Vagina (tissue), 2 donors: ENCODE data around the gene PCDHB14. TPM values are rescaled to one million over a fixed set of nuclear protein-coding genes. Genes with fewer than 3 reads are reported as not detected.

Experiments used
- DNase-seq, 2 donors: peaks; one replicate each; pipeline ENCODE4 v3.0.0-alpha.2; 2017; ENCODE audit errors: extremely low spot score in 2 of 2
- H3K27ac ChIP-seq: fragments of 200-600 bp; sonication (generic); one replicate; pipeline ENCODE4 v1.5.1; 2019
- H3K27me3 ChIP-seq: fragments of 200-600 bp; sonication (generic); one replicate; pipeline ENCODE4 v1.5.1; 2019
- H3K36me3 ChIP-seq, 2 donors: fragments of 200-600 bp; sonication (generic); one replicate each; pipeline ENCODE4 v1.5.1; 2017 to 2019
- H3K4me1 ChIP-seq: fragments of 200-600 bp; sonication (generic); one replicate; pipeline ENCODE4 v1.5.1; 2019
- H3K4me3 ChIP-seq, 2 donors: fragments of 200-600 bp; sonication (generic); 1 replicate in 1 of 2; 2 replicates in 1 of 2; pipeline ENCODE4 v1.5.1; 2016 to 2019
- H3K9me3 ChIP-seq: fragments of 200-600 bp; sonication (generic); one replicate; pipeline ENCODE4 v1.5.1; 2019
- POLR2A ChIP-seq, 2 donors: fragments of 450-650 bp; IDR thresholded peaks; one replicate each; pipeline ENCODE4 v1.6.1; 2017; ENCODE audit warnings: antibody characterized with exemption in 2 of 2, mild to moderate bottlenecking in 2 of 2, moderate library complexity in 2 of 2
- POLR2AphosphoS5 ChIP-seq, 2 donors: sonication (generic); formaldehyde crosslinking; IDR thresholded peaks; one replicate each; pipeline ENCODE4 v1.9.0; 2017; ENCODE audit warnings: antibody characterized with exemption in 2 of 2, mild to moderate bottlenecking in 2 of 2, low read depth in 1 of 2; ENCODE audit not compliant: insufficient read depth in 1 of 2
- intact Hi-C: fragments of 100-400 bp; cut with DNase I; formaldehyde crosslinking; loops from one replicate; pipeline ENCODE4 v1.15.1; 2023
- total RNA-seq: library from RNA; depleted of rRNA; stranded (reverse); fragments of >200 nt; gene quantifications from one replicate; pipeline ENCODE4 v1.2.3, GENCODE V29; 2016
- TF ChIP-seq, protein P1 (sequence below), 3 experiments: fragments of 450-650 bp in 2 of 3; fragments of 200-600 bp in 1 of 3; sonication (generic) in 1 of 3; IDR thresholded peaks; one replicate each; pipeline ENCODE4 v1.5.1; 2017 to 2019; ENCODE audit warnings: antibody characterized with exemption in 3 of 3, mild to moderate bottlenecking in 2 of 3, moderate library complexity in 2 of 3

Gene PCDHB14
- total RNA-seq, 1 donor from 2014 or later, result 4.2 TPM

DNA sequence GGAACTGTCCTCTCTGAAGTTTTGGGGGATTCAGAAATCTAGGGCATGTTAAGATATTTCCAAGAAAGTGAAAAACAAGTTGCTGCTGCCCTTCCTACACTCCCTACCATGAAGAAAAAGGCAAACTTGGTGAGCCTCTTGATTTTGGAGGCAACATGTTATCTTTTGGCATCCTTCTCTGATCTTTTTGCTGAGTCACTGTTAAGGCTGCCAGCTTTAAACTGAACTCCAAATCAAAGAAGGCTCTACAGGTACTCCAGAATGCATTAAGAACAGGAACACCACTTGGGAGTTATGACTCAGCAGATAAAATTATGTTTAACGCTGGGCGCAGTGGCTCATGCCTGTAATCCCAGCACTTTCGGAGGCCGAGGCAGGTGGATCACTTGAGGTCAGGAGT lies 46.1 kb downstream of the PCDHB14 start:
- Histone ChIP-seq H3K4me3 (no peak overlapping the region), H3K36me3 (peaks cover 0 to 15% of the 10 kb centered on the region in 2 donors), H3K27ac (no peak overlapping the region), H3K27me3 (no peaks in the 10 kb centered on the region), H3K4me1 (no peaks in the 10 kb centered on the region), H3K9me3 (peaks cover 69% of the 10 kb centered on the region)
- intact Hi-C loops, result no loop called here
- TF ChIP-seq POLR2A (IDR thresholded peaks at IDR 0.05) (no peak), POLR2AphosphoS5 (IDR thresholded peaks at IDR 0.05; ENCODE audit: insufficient read depth in 1 of 2, low read depth in 1 of 2) (no peak)
- TF ChIP-seq, protein P1, sequence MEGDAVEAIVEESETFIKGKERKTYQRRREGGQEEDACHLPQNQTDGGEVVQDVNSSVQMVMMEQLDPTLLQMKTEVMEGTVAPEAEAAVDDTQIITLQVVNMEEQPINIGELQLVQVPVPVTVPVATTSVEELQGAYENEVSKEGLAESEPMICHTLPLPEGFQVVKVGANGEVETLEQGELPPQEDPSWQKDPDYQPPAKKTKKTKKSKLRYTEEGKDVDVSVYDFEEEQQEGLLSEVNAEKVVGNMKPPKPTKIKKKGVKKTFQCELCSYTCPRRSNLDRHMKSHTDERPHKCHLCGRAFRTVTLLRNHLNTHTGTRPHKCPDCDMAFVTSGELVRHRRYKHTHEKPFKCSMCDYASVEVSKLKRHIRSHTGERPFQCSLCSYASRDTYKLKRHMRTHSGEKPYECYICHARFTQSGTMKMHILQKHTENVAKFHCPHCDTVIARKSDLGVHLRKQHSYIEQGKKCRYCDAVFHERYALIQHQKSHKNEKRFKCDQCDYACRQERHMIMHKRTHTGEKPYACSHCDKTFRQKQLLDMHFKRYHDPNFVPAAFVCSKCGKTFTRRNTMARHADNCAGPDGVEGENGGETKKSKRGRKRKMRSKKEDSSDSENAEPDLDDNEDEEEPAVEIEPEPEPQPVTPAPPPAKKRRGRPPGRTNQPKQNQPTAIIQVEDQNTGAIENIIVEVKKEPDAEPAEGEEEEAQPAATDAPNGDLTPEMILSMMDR (IDR thresholded peaks at IDR 0.05), result no peak
- no peak for DNase-seq

DNA sequence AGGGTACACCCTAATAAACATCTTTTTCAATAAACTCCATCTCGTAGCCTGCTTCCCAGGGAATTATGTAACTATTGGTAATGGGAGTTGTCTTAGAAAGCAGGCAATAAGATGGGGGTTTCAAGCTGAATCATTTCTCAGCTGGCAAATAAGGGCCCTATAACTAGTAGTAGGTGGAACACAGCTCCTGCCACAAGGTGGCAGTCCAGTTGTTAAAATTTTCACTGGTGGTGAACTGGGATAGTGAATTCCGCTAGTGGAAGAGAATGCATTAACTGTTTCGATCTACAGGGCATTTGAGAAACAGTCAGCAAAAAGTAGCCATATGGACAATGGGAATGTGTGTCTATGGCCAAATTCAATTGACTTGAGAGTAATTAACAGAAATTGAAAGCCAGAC lies 49.8 kb downstream of the PCDHB14 start:
- Histone ChIP-seq H3K4me3 (no peak overlapping the region), H3K4me1 (no peaks in the 10 kb centered on the region), H3K36me3 (no peaks in the 10 kb centered on the region), H3K27me3 (no peaks in the 10 kb centered on the region), H3K9me3 (peaks cover 43% of the 10 kb centered on the region), H3K27ac (no peak overlapping the region)
- DNase-seq, result no peak
- intact Hi-C loops, result no loop called here
- TF ChIP-seq POLR2A (IDR thresholded peaks at IDR 0.05) (no peak), POLR2AphosphoS5 (IDR thresholded peaks at IDR 0.05; ENCODE audit: insufficient read depth in 1 of 2, low read depth in 1 of 2) (no peak)
- TF ChIP-seq, protein P1 (IDR thresholded peaks at IDR 0.05), result no peak

Other genes with a start within 250 kb of the PCDHB14 start
- gene PCDHB1, start 172.0 kb upstream of the PCDHB14 start, total RNA-seq, result not detected
- gene PCDHB2, start 128.7 kb upstream of the PCDHB14 start, total RNA-seq, result 3.4 TPM
- 2.0 TPM for gene PCDHB3, start 122.9 kb upstream of the PCDHB14 start, total RNA-seq
- gene PCDHB4, start 101.5 kb upstream of the PCDHB14 start, total RNA-seq, result 8.3 TPM
- 2.9 TPM for gene PCDHB5, start 88.1 kb upstream of the PCDHB14 start, total RNA-seq
- gene PCDHB6, start 73.3 kb upstream of the PCDHB14 start, total RNA-seq, result not detected
- gene PCDHB7, start 50.7 kb upstream of the PCDHB14 start, total RNA-seq, result 0.98 TPM
- 0.25 TPM for gene PCDHB8, start 45.6 kb upstream of the PCDHB14 start, total RNA-seq
- gene PCDHB16, start 41.0 kb upstream of the PCDHB14 start, total RNA-seq, result 12.3 TPM
- 3.7 TPM for gene PCDHB9, start 36.2 kb upstream of the PCDHB14 start, total RNA-seq
- gene PCDHB10, start 31.0 kb upstream of the PCDHB14 start, total RNA-seq, result 3.2 TPM
- gene PCDHB11, start 23.7 kb upstream of the PCDHB14 start, total RNA-seq, result 2.2 TPM
- gene PCDHB12, start 14.6 kb upstream of the PCDHB14 start, total RNA-seq, result 2.5 TPM
- 3.7 TPM for gene PCDHB13, start 9.4 kb upstream of the PCDHB14 start, total RNA-seq
- 3.2 TPM for gene PCDHB15, start 22.1 kb downstream of the PCDHB14 start, total RNA-seq
- not detected for gene SLC25A2, start 80.7 kb downstream of the PCDHB14 start, total RNA-seq
- gene TAF7, start 97.4 kb downstream of the PCDHB14 start, total RNA-seq, result 53.8 TPM
- not detected for gene PCDHGA1, start 107.2 kb downstream of the PCDHB14 start, total RNA-seq
- 6.1 TPM for gene PCDHGA2, start 115.4 kb downstream of the PCDHB14 start, total RNA-seq
- gene PCDHGA3, start 120.5 kb downstream of the PCDHB14 start, total RNA-seq, result 3.4 TPM
- 3.9 TPM for gene PCDHGB1, start 126.8 kb downstream of the PCDHB14 start, total RNA-seq
- gene PCDHGA4, start 131.7 kb downstream of the PCDHB14 start, total RNA-seq, result 3.9 TPM
- 8.3 TPM for gene PCDHGB2, start 136.7 kb downstream of the PCDHB14 start, total RNA-seq
- 8.6 TPM for gene PCDHGA5, start 140.8 kb downstream of the PCDHB14 start, total RNA-seq
- gene PCDHGB3, start 146.9 kb downstream of the PCDHB14 start, total RNA-seq, result 5.4 TPM
- gene PCDHGA6, start 150.5 kb downstream of the PCDHB14 start, total RNA-seq, result 6.4 TPM
- 5.2 TPM for gene PCDHGA7, start 159.4 kb downstream of the PCDHB14 start, total RNA-seq
- gene PCDHGB4, start 164.4 kb downstream of the PCDHB14 start, total RNA-seq, result 10.3 TPM
- 6.4 TPM for gene PCDHGA8, start 169.3 kb downstream of the PCDHB14 start, total RNA-seq
- 15.0 TPM for gene PCDHGB5, start 174.6 kb downstream of the PCDHB14 start, total RNA-seq
- gene PCDHGA9, start 179.4 kb downstream of the PCDHB14 start, total RNA-seq, result 8.8 TPM
- gene PCDHGB6, start 184.7 kb downstream of the PCDHB14 start, total RNA-seq, result 12.5 TPM
- 10.6 TPM for gene PCDHGA10, start 189.6 kb downstream of the PCDHB14 start, total RNA-seq
- gene PCDHGB7, start 194.3 kb downstream of the PCDHB14 start, total RNA-seq, result 14.2 TPM
- 6.6 TPM for gene PCDHGA11, start 197.7 kb downstream of the PCDHB14 start, total RNA-seq
- gene PCDHGA12, start 207.2 kb downstream of the PCDHB14 start, total RNA-seq, result 10.6 TPM